MM.1S (cell line): ENCODE measurements around the gene RXRA.

ENCODE experiments used
- CTCF ChIP-seq: fragments of 300-600 bp; sonication (generic); IDR thresholded peaks from 2 replicates; pipeline ENCODE4 v1.5.1; 2016; ENCODE audit warnings: antibody characterized with exemption, low read length, mixed read lengths
- EZH2 ChIP-seq: fragments of 300-600 bp; sonication (generic); optimal IDR thresholded peaks from 2 replicates; pipeline ENCODE3; 2017; ENCODE audit warnings: low read depth, mild to moderate bottlenecking, antibody characterized with exemption, low read length, mixed read lengths
- EZH2phosphoT487 ChIP-seq: fragments of 300-600 bp; sonication (generic); IDR thresholded peaks from 2 replicates; pipeline ENCODE4 v1.6.1; 2018; ENCODE audit warnings: antibody characterized with exemption, low read length

GRCh38 chr9:134361843-134362414, 35.7 kb downstream of the RXRA start:
- TF ChIP-seq EZH2phosphoT487 (no peak), CTCF (no peak), EZH2 (no peak)
